Fibroblast of peridontal ligament (primary cell): ENCODE results near the gene SEMA6B.

Experiments
- DNase-seq: peaks from one replicate; pipeline ENCODE4 v3.0.0-alpha.2; 2010; ENCODE audit errors: extremely low read depth

SEMA6B gene

GRCh38 chr19:4507804-4508203 lies 51.7 kb downstream of the SEMA6B start:
- DNase-seq, result no peak

GRCh38 chr19:4507150-4507452 lies 52.4 kb downstream of the SEMA6B start:
- no peak for DNase-seq

- peak; percentile 28 for DNase-seq
Measured at GRCh38 chr19:4506449-4507149, 52.9 kb downstream of the SEMA6B start.

GRCh38 chr19:4505570-4506448 lies 53.7 kb downstream of the SEMA6B start:
- no peak for DNase-seq

GRCh38 chr19:4504891-4505569 lies 54.5 kb downstream of the SEMA6B start:
- no peak for DNase-seq

DNA sequence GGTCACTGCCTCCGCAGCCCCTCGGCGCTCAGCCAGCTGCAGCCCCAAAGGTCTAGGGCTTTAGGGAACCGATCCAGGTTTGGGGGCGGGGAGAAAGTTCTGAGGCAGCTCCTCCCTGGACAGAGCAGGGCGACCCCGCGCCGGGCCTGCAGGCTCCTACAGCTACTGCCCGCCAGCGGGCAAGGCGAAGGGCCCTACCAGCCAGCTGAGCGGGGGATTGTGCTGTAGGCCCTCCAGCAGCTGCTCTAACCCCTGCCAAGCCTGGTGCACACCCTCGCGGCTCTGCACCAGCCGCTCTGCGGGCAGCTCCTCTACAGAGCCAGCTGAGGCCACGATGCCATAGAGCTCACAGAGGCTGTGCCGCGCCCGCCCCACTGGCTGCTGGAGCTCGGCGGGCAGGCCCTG lies 55.2 kb downstream of the SEMA6B start:
- DNase-seq, result no peak

- no peak for DNase-seq
Measured at GRCh38 chr19:4503825-4504170, 55.7 kb downstream of the SEMA6B start.

GRCh38 chr19:4503132-4503824 lies 56.2 kb downstream of the SEMA6B start:
- no peak for DNase-seq

DNA sequence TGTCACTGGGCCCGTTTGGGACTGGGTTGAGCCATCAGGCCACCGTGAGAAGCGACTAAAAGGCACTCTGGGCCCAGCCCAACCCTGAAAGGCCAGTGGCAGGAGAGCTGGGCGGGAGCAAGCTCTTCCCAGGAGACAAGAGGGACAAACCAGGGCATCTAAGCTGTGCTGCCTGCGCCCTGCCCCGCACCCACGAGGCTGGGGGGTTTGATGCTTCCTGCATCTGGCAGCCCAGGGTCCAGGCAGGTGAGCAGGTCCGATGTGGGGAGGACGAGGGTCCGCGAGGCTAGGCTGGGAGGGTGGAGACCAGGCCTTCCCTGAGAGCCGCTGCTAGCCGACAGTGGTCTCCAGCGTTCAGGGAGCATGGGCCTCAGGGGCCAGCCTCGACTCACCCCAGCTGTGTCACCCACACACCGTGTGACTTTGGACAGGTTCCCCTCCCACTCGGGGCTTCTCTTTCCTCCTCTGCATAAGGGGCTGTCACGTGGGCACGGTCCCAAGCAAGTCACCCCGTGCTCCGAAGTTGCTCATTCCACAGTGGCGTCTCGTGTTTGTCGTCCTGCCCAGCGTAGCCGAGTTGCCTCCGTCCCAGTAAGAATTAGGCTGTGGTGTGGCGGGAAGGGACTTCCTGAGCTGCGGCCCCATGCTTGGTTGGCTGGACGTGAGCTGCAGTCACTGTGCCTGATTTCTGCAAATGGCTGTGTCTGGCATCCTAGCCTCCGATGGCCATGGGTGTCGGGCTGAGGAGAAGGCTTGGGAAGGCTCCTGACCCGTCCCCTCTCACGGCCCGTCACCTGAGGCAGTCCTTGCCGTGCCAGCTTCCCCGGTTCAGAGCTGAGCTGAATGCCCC lies 57.0 kb downstream of the SEMA6B start:
- no peak for DNase-seq

GRCh38 chr19:4501691-4502090 lies 57.8 kb downstream of the SEMA6B start:
- DNase-seq, result no peak

GRCh38 chr19:4500841-4501591 lies 58.5 kb downstream of the SEMA6B start:
- no peak for DNase-seq

- DNase-seq, result no peak
Measured at GRCh38 chr19:4499855-4500254, 59.6 kb downstream of the SEMA6B start.

GRCh38 chr19:4499318-4499717 lies 60.2 kb downstream of the SEMA6B start:
- no peak for DNase-seq

GRCh38 chr19:4498694-4499093 lies 60.8 kb downstream of the SEMA6B start:
- no peak for DNase-seq

- no peak for DNase-seq
Measured at GRCh38 chr19:4497770-4498389, 61.6 kb downstream of the SEMA6B start.

DNA sequence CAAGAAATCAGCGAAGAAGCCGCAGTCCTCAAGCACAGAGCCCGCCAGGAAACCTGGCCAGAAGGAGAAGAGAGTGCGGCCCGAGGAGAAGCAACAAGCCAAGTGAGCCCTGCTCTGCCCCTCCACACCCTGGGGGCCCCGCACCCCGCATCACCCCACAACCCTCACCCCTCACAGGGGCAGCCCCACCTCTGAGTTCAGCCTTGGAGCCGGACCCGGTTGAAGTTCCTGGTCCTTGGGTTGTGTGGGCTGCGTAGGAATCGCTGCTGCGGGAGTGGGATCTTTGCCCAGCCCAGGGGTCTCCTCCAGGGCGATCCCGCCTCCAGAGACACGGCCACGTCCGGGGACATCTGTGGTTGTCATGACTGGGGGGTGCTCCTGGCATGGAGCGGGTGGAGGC lies 63.2 kb downstream of the SEMA6B start:
- no peak for DNase-seq

DNA sequence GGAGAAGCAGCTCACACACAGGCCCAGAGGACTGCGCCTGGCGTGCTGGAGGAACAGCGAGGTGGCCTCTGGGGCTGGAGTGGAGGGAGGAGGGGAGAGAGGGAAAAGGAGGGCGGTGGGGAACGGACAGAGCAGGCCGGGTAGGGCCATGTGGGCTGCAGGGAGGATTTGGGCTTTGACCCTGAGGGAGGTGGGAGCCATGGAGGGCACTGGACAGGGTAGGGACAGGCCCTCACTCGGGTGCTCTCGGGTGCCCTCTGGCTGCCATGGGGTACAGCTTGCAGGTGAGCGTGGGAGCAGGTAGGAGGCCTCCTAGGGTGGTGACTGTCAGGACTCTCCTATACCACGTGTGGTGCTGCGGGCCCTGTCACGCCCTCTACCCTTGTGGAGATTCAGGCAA lies 64.0 kb downstream of the SEMA6B start:
- DNase-seq, result no peak

GRCh38 chr19:4494691-4495064 lies 64.8 kb downstream of the SEMA6B start:
- no peak for DNase-seq

DNA sequence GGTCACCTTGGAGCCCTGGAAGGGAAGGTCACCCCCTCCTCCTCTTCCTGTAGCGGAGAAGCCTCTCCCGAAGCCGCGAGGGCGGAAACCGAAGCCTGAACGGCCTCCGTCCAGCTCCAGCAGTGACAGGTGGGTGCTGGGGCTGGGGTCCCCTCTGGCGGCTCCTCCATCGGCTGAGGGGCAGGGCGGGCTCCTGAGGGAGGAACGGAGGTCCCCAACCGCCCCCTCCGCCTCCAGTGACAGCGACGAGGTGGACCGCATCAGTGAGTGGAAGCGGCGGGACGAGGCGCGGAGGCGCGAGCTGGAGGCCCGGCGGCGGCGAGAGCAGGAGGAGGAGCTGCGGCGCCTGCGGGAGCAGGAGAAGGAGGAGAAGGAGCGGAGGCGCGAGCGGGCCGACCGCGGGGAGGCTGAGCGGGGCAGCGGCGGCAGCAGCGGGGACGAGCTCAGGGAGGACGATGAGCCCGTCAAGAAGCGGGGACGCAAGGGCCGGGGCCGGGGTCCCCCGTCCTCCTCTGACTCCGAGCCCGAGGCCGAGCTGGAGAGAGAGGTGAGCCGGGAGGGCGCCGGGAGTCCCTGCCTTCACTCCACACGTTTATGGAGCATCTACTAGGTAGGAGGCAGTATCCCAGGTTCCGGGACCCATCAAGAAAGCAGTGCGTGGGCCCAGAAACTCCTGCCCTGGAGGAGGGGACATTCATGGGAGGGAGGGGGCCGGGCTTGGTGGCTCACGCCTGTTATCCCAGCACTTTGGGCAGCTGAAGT lies 65.4 kb downstream of the SEMA6B start:
- no peak for DNase-seq
